HL-60 (cell line): Measurements from ENCODE around the gene RBM12.

ENCODE experiments used
- DNase-seq, 2 experiments: peaks; one replicate each; pipeline ENCODE4 v3.0.0-alpha.2; 2010 to 2020; ENCODE audit warnings: low read depth in 1 of 2, low spot score in 1 of 2
- H3K27ac ChIP-seq: fragments of 250-450 bp; sonication (Bioruptor Pico); replicated peaks from 2 replicates; pipeline ENCODE4 v1.5.1; 2020; ENCODE audit warnings: mild to moderate bottlenecking, moderate library complexity
- H3K27me3 ChIP-seq: fragments of 250-450 bp; sonication (Bioruptor Pico); 2 replicates; pipeline ENCODE4 v1.5.1; 2021; ENCODE audit warnings: mild to moderate bottlenecking, moderate library complexity; ENCODE audit not compliant: insufficient read depth, poor library complexity, severe bottlenecking
- H3K4me3 ChIP-seq: replicated peaks from 2 replicates; pipeline ENCODE4 v1.5.1; 2011; ENCODE audit warnings: mild to moderate bottlenecking, control low read depth, low read length; ENCODE audit not compliant: insufficient read depth
- GABPA ChIP-seq: IDR thresholded peaks from 2 replicates; pipeline ENCODE4 v1.6.1; 2012; ENCODE audit warnings: low read depth
- POLR2AphosphoS5 ChIP-seq: IDR thresholded peaks from 2 replicates; pipeline ENCODE4 v1.6.1; 2012; ENCODE audit warnings: low read depth
- REST ChIP-seq: IDR thresholded peaks from 2 replicates; pipeline ENCODE4 v1.6.1; 2012; ENCODE audit warnings: low read depth; ENCODE audit not compliant: insufficient replicate concordance
- SPI1 ChIP-seq: IDR thresholded peaks from 2 replicates; pipeline ENCODE4 v1.6.1; 2012; ENCODE audit warnings: low read depth, mild to moderate bottlenecking, borderline replicate concordance
- TF ChIP-seq, protein P1 (sequence below): IDR thresholded peaks from one replicate; pipeline ENCODE4 v1.5.1; 2011; ENCODE audit warnings: low read length, control low read depth, inconsistent platforms; ENCODE audit not compliant: insufficient read depth

RBM12 gene

GRCh38 chr20:35604449-35604747 is 60.3 kb downstream of the RBM12 start:
- no peak overlapping the region for H3K27ac ChIP-seq
- no peak overlapping the region for H3K4me3 ChIP-seq
- DNase-seq, result no peak
- TF ChIP-seq SPI1, result no peak
- peaks cover 10% of the 10 kb centered on the region for H3K27me3 ChIP-seq

- Histone ChIP-seq H3K4me3 (no peak overlapping the region), H3K27ac (no peak overlapping the region), H3K27me3 (peaks cover 10% of the 10 kb centered on the region)
- DNase-seq, result no peak
- TF ChIP-seq, protein P1, sequence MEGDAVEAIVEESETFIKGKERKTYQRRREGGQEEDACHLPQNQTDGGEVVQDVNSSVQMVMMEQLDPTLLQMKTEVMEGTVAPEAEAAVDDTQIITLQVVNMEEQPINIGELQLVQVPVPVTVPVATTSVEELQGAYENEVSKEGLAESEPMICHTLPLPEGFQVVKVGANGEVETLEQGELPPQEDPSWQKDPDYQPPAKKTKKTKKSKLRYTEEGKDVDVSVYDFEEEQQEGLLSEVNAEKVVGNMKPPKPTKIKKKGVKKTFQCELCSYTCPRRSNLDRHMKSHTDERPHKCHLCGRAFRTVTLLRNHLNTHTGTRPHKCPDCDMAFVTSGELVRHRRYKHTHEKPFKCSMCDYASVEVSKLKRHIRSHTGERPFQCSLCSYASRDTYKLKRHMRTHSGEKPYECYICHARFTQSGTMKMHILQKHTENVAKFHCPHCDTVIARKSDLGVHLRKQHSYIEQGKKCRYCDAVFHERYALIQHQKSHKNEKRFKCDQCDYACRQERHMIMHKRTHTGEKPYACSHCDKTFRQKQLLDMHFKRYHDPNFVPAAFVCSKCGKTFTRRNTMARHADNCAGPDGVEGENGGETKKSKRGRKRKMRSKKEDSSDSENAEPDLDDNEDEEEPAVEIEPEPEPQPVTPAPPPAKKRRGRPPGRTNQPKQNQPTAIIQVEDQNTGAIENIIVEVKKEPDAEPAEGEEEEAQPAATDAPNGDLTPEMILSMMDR, result no peak
- no peak for TF ChIP-seq GABPA
- TF ChIP-seq REST, result no peak
- TF ChIP-seq POLR2AphosphoS5, result no peak
- TF ChIP-seq SPI1, result no peak
Observed at GRCh38 chr20:35603695-35604448, 60.8 kb downstream of the RBM12 start.

- TF ChIP-seq GABPA (no peak), SPI1 (no peak), POLR2AphosphoS5 (no peak), REST (no peak)
- TF ChIP-seq, protein P1, result no peak
- no peak for DNase-seq
- Histone ChIP-seq H3K27ac (no peak overlapping the region), H3K27me3 (peaks cover 16% of the 10 kb centered on the region), H3K4me3 (no peak overlapping the region)
Observed at GRCh38 chr20:35602851-35603495, 61.7 kb downstream of the RBM12 start.

- H3K4me3 ChIP-seq, result 0 out of 2 replicates have a peak overlapping the region, but pooled peaks have one; percentile 25
- H3K27me3 ChIP-seq, result peaks cover 19% of the 10 kb centered on the region
- no peak for DNase-seq
- H3K27ac ChIP-seq, result no peak overlapping the region
- no peak for TF ChIP-seq POLR2AphosphoS5
- no peak for TF ChIP-seq REST
- no peak for TF ChIP-seq SPI1
- TF ChIP-seq, protein P1, result no peak
- no peak for TF ChIP-seq GABPA
Observed at GRCh38 chr20:35601990-35602389, 62.7 kb downstream of the RBM12 start.
